NCI-H524 (cell line): ENCODE measurements around the gene CKMT1B.
"Not testable (repeated sequence)": the region's sequence is repeated elsewhere in the genome, so short reads cannot be mapped to it uniquely, and the experiment has no call there.

Experiments
- DNase-seq, 2 experiments: peaks; one replicate each; lab custom pipeline; 2025; lab: John Stamatoyannopoulos, UW

Gene CKMT1B

GRCh38 chr15:43593328-43594190 is at the start of gene CKMT1B:
CKMT1B (plus strand) TSS chr15:43594027; CDS start chr15:43594219, 192 bp downstream.
- DNase-seq, result not testable (repeated sequence)

GRCh38 chr15:43544266-43544665 is 49.6 kb upstream of the CKMT1B start:
- DNase-seq, result no peak

- no peak for DNase-seq
These were observed 48.4 kb upstream of the CKMT1B start for GRCh38 chr15:43545426-43545825.

GRCh38 chr15:43547539-43547938 is 46.3 kb upstream of the CKMT1B start:
- DNase-seq, result no peak

- DNase-seq, result no peak
These were observed 43.1 kb upstream of the CKMT1B start for GRCh38 chr15:43550527-43551363.

- no peak for DNase-seq
These were observed 41.6 kb upstream of the CKMT1B start for GRCh38 chr15:43552256-43552655.

GRCh38 chr15:43552986-43553385 is 40.8 kb upstream of the CKMT1B start:
- no peak for DNase-seq

- DNase-seq, result not testable (repeated sequence)
These were observed 31.1 kb upstream of the CKMT1B start for GRCh38 chr15:43562753-43563152.

- not testable (repeated sequence) for DNase-seq
These were observed 30.0 kb upstream of the CKMT1B start for GRCh38 chr15:43563793-43564192.

GRCh38 chr15:43566615-43567014 is 27.2 kb upstream of the CKMT1B start:
- DNase-seq, result not testable (repeated sequence)

GRCh38 chr15:43574607-43575006 is 19.2 kb upstream of the CKMT1B start:
- not testable (repeated sequence) for DNase-seq

GRCh38 chr15:43589778-43590466 is 3.9 kb upstream of the CKMT1B start, which contains the start of gene PPIP5K1:
PPIP5K1 (minus strand) TSS chr15:43590208; CDS start chr15:43584504, 5,704 bp downstream.
- DNase-seq, result not testable (repeated sequence)

GRCh38 chr15:43592841-43593240 is 986 bp upstream of the CKMT1B start:
- DNase-seq, result not testable (repeated sequence)

- not testable (repeated sequence) for DNase-seq
These were observed 5.3 kb downstream of the CKMT1B start for GRCh38 chr15:43599131-43599530.

GRCh38 chr15:43600200-43600599 is 6.4 kb downstream of the CKMT1B start:
- not testable (repeated sequence) for DNase-seq

- DNase-seq, result peak in 1 of 2 experiments; percentile 21
These were observed 8.4 kb downstream of the CKMT1B start for GRCh38 chr15:43602233-43602632.

- not testable (repeated sequence) for DNase-seq
These were observed 23.9 kb downstream of the CKMT1B start for GRCh38 chr15:43617750-43618149.

- DNase-seq, result not testable (repeated sequence)
These were observed 24.9 kb downstream of the CKMT1B start, which contains the start of gene STRC for GRCh38 chr15:43618700-43619099. STRC (minus strand) TSS chr15:43618800; CDS start chr15:43618722, 78 bp downstream.

- DNase-seq, result not testable (repeated sequence)
These were observed 28.4 kb downstream of the CKMT1B start for GRCh38 chr15:43622068-43622799.

- DNase-seq, result no peak
These were observed 31.3 kb downstream of the CKMT1B start for GRCh38 chr15:43625106-43625505.

- DNase-seq, result not testable (repeated sequence)
These were observed 33.1 kb downstream of the CKMT1B start for GRCh38 chr15:43626937-43627336.
